ENCODE data around the gene MPP1. TPM values are rescaled to one million over a fixed set of nuclear protein-coding genes. Genes with fewer than 3 reads are reported as not detected.

MPP1 gene
- total and polyA plus RNA-seq, 9 of the 15 experiments (the other 6 are each of a cell fraction or from before 2014, with no cell fraction given): 227 to 395 (median 283) TPM

DNA sequence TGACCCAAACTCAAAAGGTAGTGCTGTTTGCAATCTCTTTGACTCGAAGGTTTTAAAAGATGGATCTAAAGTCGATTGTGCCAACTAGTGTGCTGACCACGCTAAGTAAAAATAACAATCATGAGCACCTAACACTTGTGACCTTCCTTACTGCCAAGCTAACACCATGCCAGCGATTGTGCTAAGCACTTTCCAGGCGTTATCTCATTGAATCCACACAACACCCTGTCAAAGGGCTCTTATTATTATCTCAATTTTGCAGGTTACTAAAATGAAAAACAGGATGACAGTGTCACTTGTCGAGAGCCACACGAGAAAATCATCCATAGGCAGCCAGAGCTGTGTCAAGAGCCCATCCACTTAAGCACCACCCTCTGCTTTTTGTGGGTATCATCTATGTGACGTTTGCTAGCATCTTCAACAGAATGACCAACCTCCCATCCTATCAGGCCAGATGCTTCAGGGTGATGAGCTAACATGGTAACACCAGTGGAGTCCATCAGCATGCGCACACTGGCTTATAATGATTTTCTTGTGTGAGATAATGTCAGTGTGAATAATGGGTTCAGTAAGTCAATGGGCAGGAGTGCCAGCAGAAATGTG, 53.5 kb downstream of the MPP1 start (continued):
- TF ChIP-seq DDX20 (tag; IDR thresholded peaks at IDR 0.05; ENCODE audit: low read depth) (no peak), ZNF766 (CRISPR knock-in tag; conservative IDR thresholded peaks at IDR 0.05) (no peak), DEAF1 (CRISPR knock-in tag; IDR thresholded peaks at IDR 0.05) (no peak), ZNF146 (CRISPR knock-in tag; IDR thresholded peaks at IDR 0.05; ENCODE audit: unreplicated experiment) (no peak), CBX2 (IDR thresholded peaks at IDR 0.05; ENCODE audit: insufficient read depth, low read length, poor library complexity, severe bottlenecking) (no peak), RBM34 (IDR thresholded peaks at IDR 0.05; ENCODE audit: borderline replicate concordance, insufficient read depth, low read length) (no peak), TEAD2 (tag; IDR thresholded peaks at IDR 0.05) (no peak), E2F4 (CRISPR knock-in tag; IDR thresholded peaks at IDR 0.05; ENCODE audit: low read depth) (no peak), ZNF436 (CRISPR knock-in tag; IDR thresholded peaks at IDR 0.05) (no peak), MAFG (tag; conservative IDR thresholded peaks at IDR 0.05) (peak; percentile 46), ZNF778 (CRISPR knock-in tag; IDR thresholded peaks at IDR 0.05) (no peak), PATZ1 (CRISPR knock-in tag; IDR thresholded peaks at IDR 0.05; ENCODE audit: borderline replicate concordance) (no peak), ZNF668 (CRISPR knock-in tag; IDR thresholded peaks at IDR 0.05) (no peak), SIN3B (IDR thresholded peaks at IDR 0.05; ENCODE audit: low read depth) (no peak), MEF2D (tag; conservative IDR thresholded peaks at IDR 0.05; ENCODE audit: low read depth) (no peak), ZNF717 (CRISPR knock-in tag; IDR thresholded peaks at IDR 0.05) (no peak), ZNF124 (CRISPR knock-in tag; IDR thresholded peaks at IDR 0.05) (no peak)
- TF ChIP-seq, protein P1, sequence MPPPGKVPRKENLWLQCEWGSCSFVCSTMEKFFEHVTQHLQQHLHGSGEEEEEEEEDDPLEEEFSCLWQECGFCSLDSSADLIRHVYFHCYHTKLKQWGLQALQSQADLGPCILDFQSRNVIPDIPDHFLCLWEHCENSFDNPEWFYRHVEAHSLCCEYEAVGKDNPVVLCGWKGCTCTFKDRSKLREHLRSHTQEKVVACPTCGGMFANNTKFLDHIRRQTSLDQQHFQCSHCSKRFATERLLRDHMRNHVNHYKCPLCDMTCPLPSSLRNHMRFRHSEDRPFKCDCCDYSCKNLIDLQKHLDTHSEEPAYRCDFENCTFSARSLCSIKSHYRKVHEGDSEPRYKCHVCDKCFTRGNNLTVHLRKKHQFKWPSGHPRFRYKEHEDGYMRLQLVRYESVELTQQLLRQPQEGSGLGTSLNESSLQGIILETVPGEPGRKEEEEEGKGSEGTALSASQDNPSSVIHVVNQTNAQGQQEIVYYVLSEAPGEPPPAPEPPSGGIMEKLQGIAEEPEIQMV (tag; conservative IDR thresholded peaks at IDR 0.05; ENCODE audit: low read depth): no peak
- TF ChIP-seq, protein P2, sequence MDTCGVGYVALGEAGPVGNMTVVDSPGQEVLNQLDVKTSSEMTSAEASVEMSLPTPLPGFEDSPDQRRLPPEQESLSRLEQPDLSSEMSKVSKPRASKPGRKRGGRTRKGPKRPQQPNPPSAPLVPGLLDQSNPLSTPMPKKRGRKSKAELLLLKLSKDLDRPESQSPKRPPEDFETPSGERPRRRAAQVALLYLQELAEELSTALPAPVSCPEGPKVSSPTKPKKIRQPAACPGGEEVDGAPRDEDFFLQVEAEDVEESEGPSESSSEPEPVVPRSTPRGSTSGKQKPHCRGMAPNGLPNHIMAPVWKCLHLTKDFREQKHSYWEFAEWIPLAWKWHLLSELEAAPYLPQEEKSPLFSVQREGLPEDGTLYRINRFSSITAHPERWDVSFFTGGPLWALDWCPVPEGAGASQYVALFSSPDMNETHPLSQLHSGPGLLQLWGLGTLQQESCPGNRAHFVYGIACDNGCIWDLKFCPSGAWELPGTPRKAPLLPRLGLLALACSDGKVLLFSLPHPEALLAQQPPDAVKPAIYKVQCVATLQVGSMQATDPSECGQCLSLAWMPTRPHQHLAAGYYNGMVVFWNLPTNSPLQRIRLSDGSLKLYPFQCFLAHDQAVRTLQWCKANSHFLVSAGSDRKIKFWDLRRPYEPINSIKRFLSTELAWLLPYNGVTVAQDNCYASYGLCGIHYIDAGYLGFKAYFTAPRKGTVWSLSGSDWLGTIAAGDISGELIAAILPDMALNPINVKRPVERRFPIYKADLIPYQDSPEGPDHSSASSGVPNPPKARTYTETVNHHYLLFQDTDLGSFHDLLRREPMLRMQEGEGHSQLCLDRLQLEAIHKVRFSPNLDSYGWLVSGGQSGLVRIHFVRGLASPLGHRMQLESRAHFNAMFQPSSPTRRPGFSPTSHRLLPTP (IDR thresholded peaks at IDR 0.05; ENCODE audit: borderline replicate concordance, extremely low read depth, insufficient read length): no peak
